ENCODE measurements around the gene NXN. TPM values are rescaled to one million over a fixed set of nuclear protein-coding genes. Genes with fewer than 3 reads are reported as not detected.
A peak's percentile ranks its signal among the peaks of the same experiment; 100 is the strongest.

The NXN gene
- total RNA-seq, 4 donors from 2014 or later: 18.9 to 47.2 (median 33.4) TPM

GRCh38 chr17:778096-778495, 201.5 kb downstream of the NXN start:
- DNase-seq (ENCODE audit: low spot score in 2 of 2): peak in 1 of 2 donors; percentile 56
- TF ChIP-seq CTCF (IDR thresholded peaks at IDR 0.05) (no peak), POLR2AphosphoS5 (IDR thresholded peaks at IDR 0.05) (no peak), EP300 (IDR thresholded peaks at IDR 0.05) (no peak), POLR2A (IDR thresholded peaks at IDR 0.05) (no peak)
- WGBS: 91% methylated on average over 11 of the region's 11 CpGs
- Histone ChIP-seq H3K27ac (no peak overlapping the region), H3K9me3 (no peaks in the 10 kb centered on the region), H3K36me3 (peaks cover 56% of the 10 kb centered on the region), H3K4me3 (no peak overlapping the region), H3K4me1 (peaks cover 14% of the 10 kb centered on the region), H3K27me3 (no peaks in the 10 kb centered on the region)

- Histone ChIP-seq H3K4me1 (no peaks in the 10 kb centered on the region), H3K4me3 (no peak overlapping the region), H3K27me3 (no peaks in the 10 kb centered on the region), H3K9me3 (no peaks in the 10 kb centered on the region), H3K27ac (no peak overlapping the region), H3K36me3 (peaks cover 92% of the 10 kb centered on the region)
- no peak for DNase-seq (ENCODE audit: low spot score in 2 of 2)
- TF ChIP-seq POLR2A (IDR thresholded peaks at IDR 0.05) (no peak), EP300 (IDR thresholded peaks at IDR 0.05) (no peak), POLR2AphosphoS5 (IDR thresholded peaks at IDR 0.05) (no peak), CTCF (IDR thresholded peaks at IDR 0.05) (no peak)
- WGBS: 91% methylated on average over 5 of the region's 5 CpGs
Observed at GRCh38 chr17:774313-774584, 205.3 kb downstream of the NXN start.

GRCh38 chr17:773467-774312, 205.9 kb downstream of the NXN start:
- WGBS: 76% methylated on average over 14 of the region's 14 CpGs

GRCh38 chr17:773016-773415, 206.6 kb downstream of the NXN start:
- DNase-seq (ENCODE audit: low spot score in 2 of 2): no peak
- Histone ChIP-seq H3K4me3 (no peak overlapping the region), H3K27ac (no peak overlapping the region), H3K4me1 (no peaks in the 10 kb centered on the region), H3K36me3 (peaks cover 95% of the 10 kb centered on the region), H3K27me3 (no peaks in the 10 kb centered on the region), H3K9me3 (no peaks in the 10 kb centered on the region)
- 80% methylated on average over 5 of the region's 5 CpGs for WGBS
- no peak for TF ChIP-seq POLR2AphosphoS5 (IDR thresholded peaks at IDR 0.05)
- TF ChIP-seq CTCF (IDR thresholded peaks at IDR 0.05): no peak
- TF ChIP-seq EP300 (IDR thresholded peaks at IDR 0.05): no peak
- TF ChIP-seq POLR2A (IDR thresholded peaks at IDR 0.05): no peak

More at GRCh38 chr17:773467-774312, 205.9 kb downstream of the NXN start:
- TF ChIP-seq EP300 (IDR thresholded peaks at IDR 0.05) (no peak), CTCF (IDR thresholded peaks at IDR 0.05) (no peak), POLR2A (IDR thresholded peaks at IDR 0.05) (no peak), POLR2AphosphoS5 (IDR thresholded peaks at IDR 0.05) (no peak)
- Histone ChIP-seq H3K27ac (no peak overlapping the region), H3K36me3 (peaks cover 96% of the 10 kb centered on the region), H3K4me1 (no peaks in the 10 kb centered on the region), H3K27me3 (no peaks in the 10 kb centered on the region), H3K4me3 (no peak overlapping the region), H3K9me3 (no peaks in the 10 kb centered on the region)
- DNase-seq (ENCODE audit: low spot score in 2 of 2): no peak

- H3K36me3 ChIP-seq: peaks cover 90% of the 10 kb centered on the region
- no peak overlapping the region for H3K27ac ChIP-seq
- no peak for DNase-seq (ENCODE audit: low spot score in 2 of 2)
- H3K27me3 ChIP-seq: no peaks in the 10 kb centered on the region
- no peak overlapping the region for H3K4me3 ChIP-seq
- TF ChIP-seq CTCF (IDR thresholded peaks at IDR 0.05): no peak
- no peak for TF ChIP-seq EP300 (IDR thresholded peaks at IDR 0.05)
- no peak for TF ChIP-seq POLR2A (IDR thresholded peaks at IDR 0.05)
- TF ChIP-seq POLR2AphosphoS5 (IDR thresholded peaks at IDR 0.05): no peak
- WGBS: 74% methylated on average over 3 of the region's 3 CpGs
- H3K4me1 ChIP-seq: no peaks in the 10 kb centered on the region
- H3K9me3 ChIP-seq: no peaks in the 10 kb centered on the region
Observed at GRCh38 chr17:767076-767475, 212.5 kb downstream of the NXN start.
